Suprapubic skin (tissue), 4 donors: ENCODE measurements around the gene ZBTB42. TPM values are rescaled to one million over a fixed set of nuclear protein-coding genes. Genes with fewer than 3 reads are reported as not detected.

Source experiments
- DNase-seq, 2 donors: peaks; one replicate each; pipeline ENCODE4 v3.0.0-alpha.2; 2019; ENCODE audit warnings: low spot score in 2 of 2
- H3K27ac ChIP-seq: fragments of 200-600 bp; sonication (generic); one replicate; pipeline ENCODE4 v1.5.1; 2019
- H3K27me3 ChIP-seq: fragments of 200-600 bp; sonication (generic); one replicate; pipeline ENCODE4 v1.5.1; 2019
- H3K36me3 ChIP-seq: fragments of 200-600 bp; sonication (generic); one replicate; pipeline ENCODE4 v1.5.1; 2019
- H3K4me1 ChIP-seq: fragments of 200-600 bp; sonication (generic); one replicate; pipeline ENCODE4 v1.5.1; 2019
- H3K4me3 ChIP-seq: fragments of 200-600 bp; sonication (generic); one replicate; pipeline ENCODE4 v1.5.1; 2019; ENCODE audit warnings: mild to moderate bottlenecking
- H3K9me3 ChIP-seq: fragments of 200-600 bp; sonication (generic); one replicate; pipeline ENCODE4 v1.5.1; 2019
- CTCF ChIP-seq, 2 donors: fragments of 200-600 bp in 1 of 2; fragments of 450-650 bp in 1 of 2; sonication (generic) in 1 of 2; IDR thresholded peaks; one replicate each; pipeline ENCODE4 v1.5.1; 2016 to 2019; ENCODE audit warnings: antibody characterized with exemption in 2 of 2, mild to moderate bottlenecking in 1 of 2, moderate library complexity in 1 of 2
- EP300 ChIP-seq: sonication (generic); formaldehyde crosslinking; IDR thresholded peaks from one replicate; pipeline ENCODE4 v1.6.1; 2017; ENCODE audit warnings: antibody characterized with exemption
- POLR2A ChIP-seq, 2 donors: fragments of 450-650 bp; IDR thresholded peaks; one replicate each; pipeline ENCODE4 v1.6.1; 2017; ENCODE audit warnings: antibody characterized with exemption in 2 of 2, mild to moderate bottlenecking in 2 of 2, moderate library complexity in 2 of 2
- POLR2AphosphoS5 ChIP-seq, 3 donors: sonication (generic); formaldehyde crosslinking; IDR thresholded peaks; one replicate each; pipeline ENCODE4 v1.6.1; 2017; ENCODE audit warnings: antibody characterized with exemption in 3 of 3
- WGBS: methylation state at CpG from one replicate; pipeline ENCODE4 v1.1.5; 2018; 5-methylcytosine and 5-hydroxymethylcytosine counted together
- total RNA-seq, 4 donors: library from RNA; depleted of rRNA; stranded (reverse); fragments of >200 nt; gene quantifications; one replicate each; pipeline ENCODE4 v1.1.0, GENCODE V29; 2016

ZBTB42 gene
- total RNA-seq, 4 donors from 2014 or later: 3.7 to 9.8 (median 7.8) TPM

- Histone ChIP-seq H3K4me3 (no peak overlapping the region), H3K4me1 (peaks cover 56% of the 10 kb centered on the region), H3K9me3 (no peaks in the 10 kb centered on the region), H3K27me3 (no peaks in the 10 kb centered on the region), H3K36me3 (peaks cover 24% of the 10 kb centered on the region), H3K27ac (no peak overlapping the region)
- no peak for TF ChIP-seq CTCF (IDR thresholded peaks at IDR 0.05)
- no peak for TF ChIP-seq POLR2A (IDR thresholded peaks at IDR 0.05)
- no peak for TF ChIP-seq EP300
- TF ChIP-seq POLR2AphosphoS5 (IDR thresholded peaks at IDR 0.05): no peak
- no peak for DNase-seq
- WGBS: 97% methylated on average over 7 of the region's 36 CpGs
These were observed 15.8 kb upstream of the ZBTB42 start for GRCh38 chr14:104784846-104785707.

GRCh38 chr14:104785708-104786080 is 15.2 kb upstream of the ZBTB42 start:
- H3K36me3 ChIP-seq: peaks cover 24% of the 10 kb centered on the region
- DNase-seq: no peak
- H3K27ac ChIP-seq: no peak overlapping the region
- H3K9me3 ChIP-seq: no peaks in the 10 kb centered on the region
- TF ChIP-seq POLR2AphosphoS5 (IDR thresholded peaks at IDR 0.05): no peak
- TF ChIP-seq CTCF (IDR thresholded peaks at IDR 0.05): no peak
- no peak for TF ChIP-seq EP300
- TF ChIP-seq POLR2A (IDR thresholded peaks at IDR 0.05): no peak
- no peaks in the 10 kb centered on the region for H3K27me3 ChIP-seq
- H3K4me1 ChIP-seq: peaks cover 61% of the 10 kb centered on the region
- H3K4me3 ChIP-seq: no peak overlapping the region
- 90% methylated on average over 3 of the region's 13 CpGs for WGBS

- Histone ChIP-seq H3K4me1 (peaks cover 63% of the 10 kb centered on the region), H3K36me3 (peaks cover 26% of the 10 kb centered on the region), H3K9me3 (no peaks in the 10 kb centered on the region), H3K27me3 (no peaks in the 10 kb centered on the region), H3K4me3 (no peak overlapping the region), H3K27ac (no peak overlapping the region)
- 80% methylated on average over 1 of the region's 14 CpGs for WGBS
- TF ChIP-seq CTCF (IDR thresholded peaks at IDR 0.05) (peak in 1 of 2 donors; percentile 17), POLR2AphosphoS5 (IDR thresholded peaks at IDR 0.05) (no peak), EP300 (no peak)
- no peak for DNase-seq
These were observed 14.8 kb upstream of the ZBTB42 start for GRCh38 chr14:104786091-104786586.

GRCh38 chr14:104786726-104787675 is 13.9 kb upstream of the ZBTB42 start:
- Histone ChIP-seq H3K9me3 (no peaks in the 10 kb centered on the region), H3K27me3 (no peaks in the 10 kb centered on the region), H3K36me3 (peaks cover 35% of the 10 kb centered on the region), H3K4me3 (no peak overlapping the region), H3K27ac (peak overlapping the region; percentile 15), H3K4me1 (peaks cover 72% of the 10 kb centered on the region)
- no peak for DNase-seq
- TF ChIP-seq POLR2AphosphoS5 (IDR thresholded peaks at IDR 0.05) (no peak), EP300 (no peak), CTCF (IDR thresholded peaks at IDR 0.05) (no peak), POLR2A (IDR thresholded peaks at IDR 0.05) (no peak)
- WGBS: 69% methylated on average over 18 of the region's 30 CpGs
